GM18505 (cell line): ENCODE results near the gene SFMBT2.
"Not testable (repeated sequence)": the region's sequence is repeated elsewhere in the genome, so short reads cannot be mapped to it uniquely, and the experiment has no call there.

ENCODE experiments used
- ATAC-seq: cut with Tn5 transposase; IDR thresholded peaks from one replicate; pipeline ENCODE4 v1.9.1; 2021; ENCODE audit not compliant: unreplicated experiment
- POLR2A ChIP-seq: IDR thresholded peaks from 4 replicates; pipeline ENCODE4 v1.6.1; 2011; ENCODE audit warnings: borderline replicate concordance; ENCODE audit not compliant: insufficient read depth, insufficient read length; ENCODE audit errors: extremely low read depth

SFMBT2 gene

DNA sequence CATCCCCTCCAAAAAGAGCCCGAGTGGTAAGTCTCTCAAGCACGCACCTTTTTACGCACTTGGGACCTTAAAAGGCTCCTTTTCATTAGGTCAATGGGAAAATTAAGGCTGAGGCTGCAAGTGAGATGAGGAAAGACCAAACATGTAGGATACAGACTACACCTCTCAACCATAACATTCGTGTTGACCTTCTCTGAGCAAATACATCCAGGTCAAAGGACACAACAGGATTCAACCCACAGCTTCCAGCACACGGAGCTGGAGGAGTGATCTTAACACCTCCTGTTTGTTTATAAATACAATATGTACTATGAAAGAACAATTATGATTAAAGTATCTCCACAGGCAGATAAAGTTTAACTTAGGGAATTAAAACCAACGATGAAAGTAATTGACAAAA lies 9.7 kb downstream of the SFMBT2 start:
- TF ChIP-seq POLR2A = no peak
- no peak for ATAC-seq

DNA sequence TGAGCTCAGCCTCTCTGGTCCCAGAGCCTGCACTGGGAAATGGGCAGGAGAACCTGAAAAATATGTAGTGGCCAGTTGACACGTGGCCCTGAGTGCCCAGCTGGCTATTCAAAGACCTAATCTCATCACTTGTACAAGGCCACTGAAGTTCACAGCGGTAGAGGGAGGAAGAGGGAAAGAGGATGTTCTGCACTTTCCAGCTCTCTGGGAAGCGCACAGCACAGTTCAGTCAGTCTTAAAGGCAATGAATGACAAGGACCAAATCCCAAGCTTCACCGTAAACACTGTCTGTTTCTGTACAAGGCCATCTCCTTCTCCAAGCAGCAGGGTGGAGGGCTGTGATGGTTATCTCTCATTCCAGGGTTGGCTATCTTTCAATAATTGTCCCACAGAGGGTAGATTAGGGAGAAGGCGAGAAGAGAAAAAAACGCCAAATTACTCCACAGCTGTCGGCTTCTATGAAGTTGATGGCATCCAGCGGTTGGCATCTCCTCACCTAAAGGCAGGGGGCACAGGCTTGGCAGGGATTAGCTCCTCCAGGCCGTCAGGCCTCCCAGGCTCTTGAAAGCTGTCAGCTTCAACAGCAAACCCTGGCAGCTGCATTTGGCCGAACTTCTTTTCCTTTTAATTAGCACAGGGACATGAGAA lies 10.6 kb downstream of the SFMBT2 start:
- ATAC-seq = no peak
- no peak for TF ChIP-seq POLR2A

DNA sequence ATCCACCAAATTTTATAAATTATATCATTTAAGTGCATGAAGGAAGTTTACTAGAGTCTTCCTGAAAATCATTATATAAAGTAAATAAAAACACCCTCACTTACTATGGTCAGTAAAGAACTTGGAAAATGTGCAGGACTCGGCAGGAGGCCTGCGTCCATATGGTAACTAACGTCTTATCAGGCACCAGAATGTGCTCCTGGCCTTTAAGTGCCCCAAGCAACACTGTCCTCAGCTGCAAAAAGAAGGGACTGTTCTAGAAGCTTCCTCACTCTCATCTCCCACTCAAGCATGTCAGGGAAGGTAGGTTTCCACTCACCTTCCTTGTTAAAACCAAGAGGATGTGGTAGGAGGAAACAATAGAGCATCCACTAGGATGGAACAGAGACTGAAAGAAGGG lies 11.3 kb downstream of the SFMBT2 start:
- ATAC-seq = no peak
- TF ChIP-seq POLR2A = no peak

DNA sequence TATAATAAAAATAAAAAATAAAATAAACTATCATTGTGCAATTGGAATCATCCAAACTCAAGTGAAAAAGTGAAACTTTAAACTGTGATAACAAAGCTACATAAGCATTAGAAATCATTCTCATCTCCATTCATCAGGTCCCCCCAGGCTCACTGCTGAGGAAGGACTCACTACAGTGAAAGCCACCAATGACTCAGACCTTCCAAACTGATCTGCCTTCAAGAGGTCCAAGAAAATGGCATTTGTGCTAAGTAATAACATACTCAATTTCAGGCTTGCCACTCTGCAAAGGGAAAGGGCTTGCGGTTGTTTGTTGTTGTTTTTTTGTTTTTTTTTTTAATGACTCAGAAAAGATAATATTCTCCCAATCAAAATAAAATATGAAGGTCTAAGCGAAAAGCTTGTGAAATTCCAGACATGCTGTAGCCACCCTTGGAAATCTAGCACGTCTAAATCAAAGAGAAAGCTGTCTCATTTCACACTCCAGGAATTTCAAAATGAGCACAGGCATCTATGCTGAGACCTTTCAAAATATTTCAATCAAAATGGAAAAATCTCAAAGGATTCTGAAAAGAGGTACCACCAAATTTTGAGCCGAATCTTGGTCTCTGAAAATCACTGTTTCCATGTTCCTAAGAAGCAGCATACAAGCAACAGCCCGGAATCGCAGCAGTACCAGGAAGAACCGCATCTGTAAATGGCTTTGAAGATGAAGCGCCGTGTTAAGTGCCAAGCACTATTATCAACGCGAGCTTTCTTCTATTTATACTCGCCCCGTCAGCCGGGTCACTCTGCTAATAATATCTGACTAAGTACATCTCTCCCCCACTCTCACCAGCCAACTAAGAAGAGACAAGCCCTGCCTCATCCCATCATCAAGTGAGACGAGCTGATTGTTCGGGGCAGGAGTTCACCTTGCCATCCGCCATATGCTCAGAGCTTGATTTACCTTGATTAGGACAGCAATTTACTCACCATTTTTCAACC lies 13.5 kb downstream of the SFMBT2 start:
- TF ChIP-seq POLR2A = no peak
- ATAC-seq = no peak

DNA sequence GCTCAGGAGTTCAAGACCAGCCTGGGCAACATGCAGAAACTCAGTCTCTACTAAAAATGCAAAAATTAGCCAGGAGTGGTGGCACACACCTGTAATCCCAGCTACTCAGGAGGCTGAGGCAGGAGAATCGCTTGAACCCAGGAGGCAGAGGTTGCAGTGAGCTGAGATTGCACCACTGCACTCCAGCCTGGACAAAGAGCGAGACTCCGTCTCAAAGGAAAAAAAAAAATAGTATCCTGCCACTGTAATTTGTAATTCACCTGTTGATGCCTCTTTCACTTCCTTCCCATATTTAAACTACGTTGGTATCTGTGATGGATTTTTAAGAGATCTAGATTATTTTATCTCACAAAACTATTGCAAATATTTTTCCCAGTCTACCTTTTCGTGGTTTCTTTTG lies 18.5 kb downstream of the SFMBT2 start:
- not testable (repeated sequence) for ATAC-seq

DNA sequence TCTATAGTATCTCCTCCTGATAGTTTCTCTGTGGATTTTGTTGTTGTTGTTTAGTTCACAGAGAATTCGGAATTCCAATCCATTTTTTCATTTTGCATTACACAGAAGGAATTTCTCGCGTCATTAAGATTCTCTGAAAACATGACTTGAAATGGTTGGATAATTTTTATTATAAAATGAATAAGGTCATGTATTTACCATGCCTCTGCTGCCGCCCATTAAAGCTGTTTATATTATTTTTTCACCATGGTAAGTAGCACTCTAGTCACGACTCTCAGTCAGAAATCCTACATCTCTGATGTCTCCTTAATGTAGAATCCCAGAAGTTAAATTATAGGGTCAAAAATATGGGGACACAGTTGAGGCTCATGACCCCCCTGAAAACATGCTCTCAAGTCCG lies 19.1 kb downstream of the SFMBT2 start:
- TF ChIP-seq POLR2A = no peak
- ATAC-seq = no peak

DNA sequence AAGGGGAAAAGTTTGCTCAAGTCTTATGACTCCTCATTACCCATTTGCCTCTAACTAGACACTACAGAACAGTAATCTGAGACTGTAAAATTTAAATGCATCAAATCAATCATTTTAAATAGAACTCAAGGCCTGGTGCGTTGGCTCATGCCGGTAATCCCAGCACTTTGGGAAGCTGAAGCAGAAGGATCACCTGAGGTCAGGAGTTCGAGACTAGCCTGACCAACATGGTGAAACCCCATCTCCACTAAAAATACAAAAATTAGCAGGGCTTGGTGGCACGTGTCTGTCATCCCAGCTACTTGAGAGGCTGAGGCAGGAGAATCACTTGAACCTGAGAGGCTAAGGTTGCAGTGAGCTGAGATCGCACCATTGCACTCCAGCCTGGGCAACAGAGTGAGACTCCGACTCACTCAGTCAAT lies 20.1 kb downstream of the SFMBT2 start:
- ATAC-seq = not testable (repeated sequence)

DNA sequence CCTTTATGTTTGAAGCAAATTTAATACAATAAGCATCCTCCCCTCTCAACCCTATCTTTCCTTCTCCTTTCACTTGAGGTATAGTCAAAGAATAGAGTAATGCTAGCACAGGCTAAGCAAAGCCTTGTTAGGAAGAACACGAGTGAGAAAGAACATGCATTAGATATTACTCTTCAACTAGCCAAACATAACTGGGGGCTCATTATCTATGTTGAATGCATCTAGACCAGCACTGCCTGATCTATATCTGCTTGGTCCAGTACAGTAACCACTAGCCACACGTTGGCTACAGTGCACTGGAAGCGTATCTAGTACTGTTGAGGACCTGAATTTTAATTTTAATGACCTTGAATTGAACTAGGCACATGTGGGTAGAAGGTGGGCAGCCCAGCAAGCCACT lies 21.0 kb downstream of the SFMBT2 start:
- TF ChIP-seq POLR2A = no peak
- ATAC-seq = no peak

DNA sequence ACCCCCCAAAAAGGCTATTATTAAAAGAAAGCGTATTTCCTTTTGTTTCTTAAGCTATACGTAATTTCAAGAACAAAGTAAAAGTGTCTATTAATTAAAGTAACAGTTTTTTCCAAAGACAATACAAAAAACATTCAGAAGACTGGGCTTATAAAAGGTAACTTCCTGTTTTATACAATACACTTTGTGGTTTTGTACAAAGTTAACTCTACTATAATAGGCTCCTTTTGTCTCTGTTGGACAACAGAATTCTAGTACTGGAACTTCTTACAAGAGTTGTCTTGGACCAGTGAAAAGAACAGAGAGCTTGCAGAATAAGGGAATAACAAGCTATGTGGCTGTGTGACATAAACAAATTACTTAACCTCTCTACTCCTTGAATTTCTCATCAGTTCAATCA lies 21.5 kb downstream of the SFMBT2 start:
- ATAC-seq = no peak
- TF ChIP-seq POLR2A = no peak

DNA sequence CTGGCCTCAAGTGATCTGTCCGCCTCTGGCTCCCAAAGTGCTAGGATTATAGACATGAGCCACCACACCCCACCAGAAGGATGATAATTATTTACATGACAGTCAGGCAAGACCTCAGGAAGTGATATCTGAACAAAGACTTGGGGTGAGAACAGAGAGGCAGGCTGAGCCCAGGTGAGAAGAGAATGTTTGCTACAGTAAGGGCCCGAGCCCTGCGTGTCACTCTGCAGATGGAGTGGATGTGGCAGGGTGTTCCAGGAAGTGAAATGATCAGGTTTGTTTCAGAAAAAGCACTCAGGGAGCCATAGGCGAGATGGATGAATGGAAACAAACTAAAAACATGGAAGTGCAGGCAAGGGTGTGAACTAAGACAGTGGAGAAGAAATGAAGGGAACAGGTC lies 22.2 kb downstream of the SFMBT2 start:
- TF ChIP-seq POLR2A = no peak
- no peak for ATAC-seq

DNA sequence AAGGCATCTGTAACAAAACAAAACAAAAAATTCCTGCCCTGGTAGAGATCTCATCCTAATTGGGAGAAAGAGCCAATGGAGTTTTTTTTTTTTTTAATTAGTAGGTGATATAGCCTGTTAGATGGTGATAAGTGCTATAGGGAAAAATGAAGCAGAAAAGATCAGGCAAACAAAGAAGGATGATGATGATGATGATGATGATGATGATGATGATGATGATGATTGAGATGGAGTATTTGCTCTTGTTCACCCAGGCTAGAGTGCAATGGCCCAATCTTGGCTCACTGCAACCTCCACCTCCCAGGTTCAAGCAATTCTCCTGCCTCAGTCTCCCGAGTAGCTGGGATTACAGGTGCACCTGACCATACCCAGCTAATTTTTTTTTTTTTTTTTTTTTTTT lies 22.7 kb downstream of the SFMBT2 start:
- ATAC-seq = not testable (repeated sequence)

DNA sequence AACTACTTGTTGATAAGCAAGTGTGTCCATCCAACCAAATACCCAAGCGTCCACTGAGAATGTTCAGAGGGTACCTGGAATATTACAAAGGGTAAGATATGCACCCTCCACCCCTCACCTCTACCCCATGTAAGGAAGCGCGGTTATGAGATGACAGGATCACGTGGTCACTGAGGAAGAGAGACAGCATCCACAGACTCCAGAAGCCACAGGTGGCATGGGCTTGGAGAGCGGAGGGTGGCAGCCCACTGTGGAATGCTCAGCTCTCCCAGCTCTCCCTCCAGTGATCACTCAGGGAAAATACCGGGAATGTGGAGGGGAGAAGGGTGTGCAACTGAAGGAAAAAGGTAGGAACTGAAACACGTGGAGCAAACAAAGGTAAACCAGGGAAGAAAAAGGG lies 25.7 kb downstream of the SFMBT2 start:
- no peak for ATAC-seq
- no peak for TF ChIP-seq POLR2A

DNA sequence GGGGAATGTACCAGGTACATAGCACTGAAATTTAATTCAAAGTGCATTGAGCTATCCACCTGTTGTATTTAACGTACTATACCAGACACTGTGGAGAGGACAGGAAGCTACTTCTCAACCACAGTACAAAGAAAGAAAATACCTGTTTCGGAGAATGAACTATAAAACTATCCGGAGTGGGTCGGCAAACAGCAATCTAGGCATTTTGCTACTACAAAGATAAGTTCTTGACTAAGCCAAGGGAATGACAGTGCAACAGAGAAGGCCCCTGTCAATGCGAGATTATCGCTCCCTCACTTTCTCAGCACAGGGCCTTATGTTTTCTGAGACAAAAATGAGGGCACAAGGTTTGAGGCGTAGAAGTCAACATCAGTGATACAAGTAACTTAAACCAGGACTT lies 27.4 kb downstream of the SFMBT2 start:
- ATAC-seq = no peak

DNA sequence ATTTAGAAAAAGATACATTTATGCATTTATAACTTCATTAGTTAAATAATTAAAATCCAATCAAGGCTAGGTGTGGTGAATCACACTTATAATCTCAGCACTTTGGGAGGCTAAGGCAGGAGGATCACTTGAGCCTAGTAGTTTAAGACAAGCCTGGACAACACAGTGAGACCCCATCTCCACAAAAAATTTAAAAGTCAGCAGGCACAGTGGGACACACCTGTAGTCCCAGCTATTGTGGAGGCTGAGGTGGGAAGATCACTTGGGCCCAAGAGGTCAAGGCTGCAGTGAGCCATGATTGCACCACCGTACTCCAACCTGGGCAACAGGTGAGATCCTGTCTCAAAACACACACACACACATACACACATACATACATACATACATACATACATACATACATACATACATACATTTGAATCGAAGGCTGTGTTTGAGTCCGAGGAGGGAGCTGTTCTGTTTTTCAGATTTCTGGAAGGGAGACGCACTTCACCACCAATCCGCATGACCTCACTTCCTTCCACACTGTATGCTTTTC lies 30.1 kb downstream of the SFMBT2 start:
- TF ChIP-seq POLR2A = no peak
- no peak for ATAC-seq

More for the DNA sequence above, 27.4 kb downstream of the SFMBT2 start:
- no peak for TF ChIP-seq POLR2A
